B cell (primary cell): ENCODE results near the gene NMB. TPM values are rescaled to one million over a fixed set of nuclear protein-coding genes. Genes with fewer than 3 reads are reported as not detected.

Experiments
- ATAC-seq: fragments of 200-7000 bp; cut with Tn5 transposase; one replicate; pipeline ENCODE4 v1.10.0; 2021; ENCODE audit warnings: low read depth, mild to moderate bottlenecking, moderate number of reproducible peaks, moderate library complexity
- CTCF ChIA-PET: fragments of 350-600 bp; sonication (Branson Sonifier 250); formaldehyde crosslinking; loops from one replicate; lab custom pipeline; 2021; ENCODE audit warnings: antibody characterized with exemption, inconsistent platforms; lab: Charles Lee
- POLR2A ChIA-PET: fragments of 350-600 bp; sonication (Branson Sonifier 250); formaldehyde crosslinking; loops from one replicate; lab custom pipeline; 2021; ENCODE audit warnings: antibody characterized with exemption; lab: Charles Lee
- DNase-seq: peaks from one replicate; pipeline ENCODE4 v3.0.0; 2013
- H2AFZ ChIP-seq: 2 replicates; pipeline ENCODE4 v1.6.1; 2012; ENCODE audit warnings: mild to moderate bottlenecking, low read depth, low read length; ENCODE audit not compliant: insufficient read depth, poor library complexity, severe bottlenecking
- H3K27ac ChIP-seq, 2 donors: 1 replicate in 1 of 2; 2 replicates in 1 of 2; pipeline ENCODE4 v1.5.1; 2012 to 2013; ENCODE audit warnings: low read length in 2 of 2, mild to moderate bottlenecking in 2 of 2, moderate library complexity in 1 of 2
- H3K27me3 ChIP-seq, 4 experiments: fragments of 200-600 bp in 1 of 4; sonication (generic) in 1 of 4; replicated peaks in 1 of 4; 1 replicate in 2 of 4; 2 replicates in 2 of 4; pipeline versions ENCODE4 v1.6.1 to v1.7.0; 2013 to 2016; ENCODE audit warnings: low read length in 3 of 4, mild to moderate bottlenecking in 2 of 4, mixed read lengths in 1 of 4, moderate library complexity in 1 of 4; ENCODE audit not compliant: insufficient read depth in 4 of 4, control insufficient read depth in 3 of 4; ENCODE audit errors: control extremely low read depth in 1 of 4
- H3K36me3 ChIP-seq, 2 experiments: replicated peaks in 1 of 2; 1 replicate in 1 of 2; 2 replicates in 1 of 2; pipeline versions ENCODE4 v1.6.1 to v1.7.1; 2013; ENCODE audit warnings: low read length in 1 of 2; ENCODE audit not compliant: insufficient read depth in 2 of 2, control insufficient read depth in 1 of 2; ENCODE audit errors: control extremely low read depth in 1 of 2, extremely low read depth in 1 of 2
- H3K4me1 ChIP-seq, 2 donors: fragments of 200-600 bp in 1 of 2; sonication (generic) in 1 of 2; 1 replicate in 1 of 2; 2 replicates in 1 of 2; pipeline versions ENCODE4 v1.5.1 to v1.6.1; 2013 to 2017; ENCODE audit warnings: low read length in 2 of 2; ENCODE audit not compliant: control insufficient read depth in 2 of 2, insufficient read depth in 2 of 2
- H3K4me2 ChIP-seq: replicated peaks from 2 replicates; pipeline ENCODE3; 2012; ENCODE audit warnings: mild to moderate bottlenecking, low read depth, low read length; ENCODE audit not compliant: poor library complexity, severe bottlenecking
- H3K4me3 ChIP-seq, 5 experiments: fragments of 200-600 bp in 1 of 5; sonication (generic) in 1 of 5; 1 replicate in 3 of 5; 2 replicates in 2 of 5; pipeline versions ENCODE4 v1.5.1 to v1.7.0; 2011 to 2016; ENCODE audit warnings: low read length in 4 of 5, mild to moderate bottlenecking in 4 of 5, low read depth in 2 of 5, control low read depth in 1 of 5, moderate library complexity in 1 of 5; ENCODE audit not compliant: insufficient read depth in 1 of 5; ENCODE audit errors: control extremely low read depth in 1 of 5, extremely low read depth in 1 of 5
- H3K79me2 ChIP-seq: fragments of 200-600 bp; sonication (generic); one replicate; pipeline ENCODE4 v1.6.0; 2016; ENCODE audit warnings: low read length; ENCODE audit not compliant: control insufficient read depth, insufficient read depth
- H3K9ac ChIP-seq: fragments of 200-600 bp; sonication (generic); 2 replicates; pipeline ENCODE4 v1.6.1; 2017; ENCODE audit warnings: mild to moderate bottlenecking, low read length, moderate library complexity
- H3K9me3 ChIP-seq, 3 donors: one replicate each; pipeline versions ENCODE4 v1.6.1 to v1.7.1; 2013; ENCODE audit warnings: low read length in 2 of 3; ENCODE audit not compliant: control insufficient read depth in 2 of 3, insufficient read depth in 1 of 3; ENCODE audit errors: control extremely low read depth in 1 of 3
- H4K20me1 ChIP-seq: 2 replicates; pipeline ENCODE4 v1.6.0; 2012; ENCODE audit warnings: mild to moderate bottlenecking, low read length; ENCODE audit not compliant: insufficient read depth, control insufficient read depth, poor library complexity, severe bottlenecking
- H3K27ac Mint-ChIP-seq: one replicate; pipeline ENCODE4 v1.8.0; 2021; ENCODE audit warnings: mixed read lengths
- H3K27me3 Mint-ChIP-seq: one replicate; pipeline ENCODE4 v1.8.0; 2021; ENCODE audit warnings: mixed read lengths
- H3K4me1 Mint-ChIP-seq: one replicate; pipeline ENCODE4 v1.8.0; 2021; ENCODE audit warnings: mixed read lengths
- H3K4me3 Mint-ChIP-seq: one replicate; pipeline ENCODE4 v1.8.0; 2021; ENCODE audit warnings: mixed read lengths
- H3K9me3 Mint-ChIP-seq: one replicate; pipeline ENCODE4 v1.8.0; 2022; ENCODE audit warnings: mixed read lengths; ENCODE audit not compliant: insufficient read depth
- EZH2 ChIP-seq: IDR thresholded peaks from 2 replicates; pipeline ENCODE4 v1.6.1; 2012; ENCODE audit warnings: borderline replicate concordance, low read depth, mild to moderate bottlenecking, moderate library complexity, low read length; ENCODE audit not compliant: insufficient read depth, poor library complexity, severe bottlenecking
- WGBS: methylation state at CpG from one replicate; pipeline ENCODE4 v1.1.5; 2013; ENCODE audit warnings: missing lambda C conversion rate; ENCODE audit not compliant: insufficient coverage; 5-methylcytosine and 5-hydroxymethylcytosine counted together
- intact Hi-C: fragments of 100-400 bp; cut with micrococcal nuclease; formaldehyde crosslinking; loops from one replicate; pipeline ENCODE4 v1.10.0; 2022
- polyA plus RNA-seq: library from polyadenylated mRNA; depleted of rRNA; stranded (reverse); fragments of >200 nt; gene quantifications from 2 replicates; pipeline ENCODE4 v1.2.3, GENCODE V29; 2012
- total RNA-seq, 2 donors: library from RNA; stranded (reverse); fragments of 120-200 nt in 1 of 2; gene quantifications; 1 replicate in 1 of 2; 2 replicates in 1 of 2; pipeline versions ENCODE4 v1.2.3 to v1.2.4, GENCODE V29; 2013 to 2022
- TF ChIP-seq, protein P1 (sequence below): fragments of 200-600 bp; IDR thresholded peaks from one replicate; pipeline ENCODE4 v1.8.0; 2022; ENCODE audit warnings: antibody characterized with exemption, mild to moderate bottlenecking

Gene NMB
- total and polyA plus RNA-seq, 2 donors (not counting 1 experiment from before 2014, with no cell fraction given), result 2.3 to 3.0 TPM

DNA sequence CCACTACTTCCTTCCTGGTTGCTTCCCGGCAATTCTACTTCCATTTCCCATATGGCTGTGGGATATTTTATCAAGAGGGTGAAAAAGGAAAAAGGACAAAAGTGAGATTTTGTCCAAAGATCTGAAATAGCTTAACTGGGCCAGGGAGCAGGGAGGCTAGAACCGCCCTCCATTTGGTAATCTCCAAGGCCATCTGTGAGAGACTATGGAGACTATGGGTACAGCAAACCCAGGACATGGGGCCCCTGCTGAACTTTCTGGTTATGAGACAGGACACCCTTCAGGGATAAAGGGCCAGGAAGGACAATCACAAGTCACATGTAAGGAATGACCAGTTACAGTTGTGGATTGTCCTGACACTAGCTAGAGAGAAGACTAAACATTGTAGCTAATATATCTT lies 32.9 kb downstream of the NMB start:
- no peak overlapping the region for H3K27ac Mint-ChIP-seq

DNA sequence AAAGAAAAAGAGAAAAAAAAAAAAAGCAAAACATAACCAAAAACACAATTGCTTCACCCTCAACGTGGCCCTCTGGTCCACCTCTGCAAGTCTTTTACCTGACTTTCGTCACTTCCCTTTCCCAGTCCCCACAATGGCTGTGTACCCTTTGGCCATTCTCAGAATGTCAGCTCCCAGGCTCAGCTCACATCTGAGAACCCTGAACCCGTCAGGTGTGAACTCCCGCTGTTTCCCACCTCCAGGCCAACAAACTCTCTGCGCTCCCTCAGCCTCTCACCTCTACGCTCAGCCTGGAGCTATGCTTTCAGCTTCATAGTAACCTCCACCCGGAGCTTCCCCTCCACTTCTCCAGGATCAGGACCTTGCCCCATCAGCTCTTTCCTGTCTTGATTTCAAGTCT lies 33.6 kb downstream of the NMB start:
- WGBS, result 97% methylated on average over 6 of the region's 7 CpGs
- ATAC-seq (no peak), DNase-seq (no peak)
- no peaks in the 10 kb centered on the region for H3K27me3 ChIP-seq
- H3K9ac ChIP-seq, result no peak overlapping the region
- ChIA-PET POLR2A (no interaction called here), CTCF (interaction anchor here (0.5 kb wide), 1 partner anchor 252 kb away, joined by 3 read pairs; no protein-coding TSS in a partner anchor)
- no peak for TF ChIP-seq EZH2
- TF ChIP-seq, protein P1, sequence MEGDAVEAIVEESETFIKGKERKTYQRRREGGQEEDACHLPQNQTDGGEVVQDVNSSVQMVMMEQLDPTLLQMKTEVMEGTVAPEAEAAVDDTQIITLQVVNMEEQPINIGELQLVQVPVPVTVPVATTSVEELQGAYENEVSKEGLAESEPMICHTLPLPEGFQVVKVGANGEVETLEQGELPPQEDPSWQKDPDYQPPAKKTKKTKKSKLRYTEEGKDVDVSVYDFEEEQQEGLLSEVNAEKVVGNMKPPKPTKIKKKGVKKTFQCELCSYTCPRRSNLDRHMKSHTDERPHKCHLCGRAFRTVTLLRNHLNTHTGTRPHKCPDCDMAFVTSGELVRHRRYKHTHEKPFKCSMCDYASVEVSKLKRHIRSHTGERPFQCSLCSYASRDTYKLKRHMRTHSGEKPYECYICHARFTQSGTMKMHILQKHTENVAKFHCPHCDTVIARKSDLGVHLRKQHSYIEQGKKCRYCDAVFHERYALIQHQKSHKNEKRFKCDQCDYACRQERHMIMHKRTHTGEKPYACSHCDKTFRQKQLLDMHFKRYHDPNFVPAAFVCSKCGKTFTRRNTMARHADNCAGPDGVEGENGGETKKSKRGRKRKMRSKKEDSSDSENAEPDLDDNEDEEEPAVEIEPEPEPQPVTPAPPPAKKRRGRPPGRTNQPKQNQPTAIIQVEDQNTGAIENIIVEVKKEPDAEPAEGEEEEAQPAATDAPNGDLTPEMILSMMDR, result no peak
- H3K4me2 ChIP-seq, result no peak overlapping the region
- Mint-ChIP-seq H3K4me3 (no peak overlapping the region), H3K27me3 (no peaks in the 10 kb centered on the region), H3K9me3 (peaks cover 9% of the 10 kb centered on the region), H3K4me1 (no peaks in the 10 kb centered on the region), H3K27ac (no peak overlapping the region)
- H4K20me1 ChIP-seq, result no peaks in the 10 kb centered on the region
- peaks cover 0 to 26% of the 10 kb centered on the region in 2 experiments for H3K36me3 ChIP-seq
- no peaks in the 10 kb centered on the region for H3K4me1 ChIP-seq
- H3K4me3 ChIP-seq, result no peak overlapping the region
- peaks cover 1 to 25% (median 20%) of the 10 kb centered on the region in 3 donors for H3K9me3 ChIP-seq
- H3K27ac ChIP-seq, result no peak overlapping the region
- peaks cover 6% of the 10 kb centered on the region for H3K79me2 ChIP-seq
- H2AFZ ChIP-seq, result no peak overlapping the region
- intact Hi-C loops, result no loop called here

More for the DNA sequence above, 32.9 kb downstream of the NMB start:
- Histone ChIP-seq H3K27ac (no peak overlapping the region), H3K36me3 (peaks cover 0 to 26% of the 10 kb centered on the region in 2 experiments), H3K79me2 (peaks cover 6% of the 10 kb centered on the region), H3K4me2 (no peak overlapping the region), H3K9me3 (peaks cover 1 to 25% (median 20%) of the 10 kb centered on the region in 3 donors), H4K20me1 (no peaks in the 10 kb centered on the region), H3K4me1 (no peaks in the 10 kb centered on the region), H2AFZ (no peak overlapping the region), H3K9ac (no peak overlapping the region), H3K27me3 (no peaks in the 10 kb centered on the region), H3K4me3 (no peak overlapping the region)
- TF ChIP-seq, protein P1, result no peak
- TF ChIP-seq EZH2, result no peak
- 100% methylated on average over 1 of the region's 2 CpGs for WGBS
- ChIA-PET CTCF (no interaction called here), POLR2A (interaction anchor here (1.1 kb wide), 1 partner anchor 24 kb away, joined by 3 read pairs; no protein-coding TSS in a partner anchor)
- intact Hi-C loops, result no loop called here
- Mint-ChIP-seq H3K27me3 (no peaks in the 10 kb centered on the region), H3K4me1 (peaks cover 2% of the 10 kb centered on the region), H3K4me3 (no peak overlapping the region), H3K9me3 (peaks cover 9% of the 10 kb centered on the region)
- ATAC-seq, result no peak
- DNase-seq, result no peak
